Progenitor cell of endocrine pancreas (in vitro differentiated cells): ENCODE measurements around the gene CREBL2. TPM values are rescaled to one million over a fixed set of nuclear protein-coding genes. Genes with fewer than 3 reads are reported as not detected.
A peak's percentile ranks its signal among the peaks of the same experiment; 100 is the strongest.
"Not testable (repeated sequence)": the region's sequence is repeated elsewhere in the genome, so short reads cannot be mapped to it uniquely, and the experiment has no call there.

Experiments
- DNase-seq: peaks from one replicate; pipeline ENCODE4 v3.0.0; 2021; ENCODE audit warnings: low spot score; ENCODE audit not compliant: unreplicated experiment
- H3K27ac Mint-ChIP-seq: 2 replicates; pipeline ENCODE4 v1.8.0; 2021; ENCODE audit warnings: mild to moderate bottlenecking, moderate library complexity, mixed read lengths
- H3K27me3 Mint-ChIP-seq: 2 replicates; pipeline ENCODE4 v1.8.0; 2021; ENCODE audit warnings: mixed read lengths
- H3K36me3 Mint-ChIP-seq: 2 replicates; pipeline ENCODE4 v1.8.0; 2022; ENCODE audit warnings: mixed read lengths; ENCODE audit not compliant: insufficient read depth
- H3K4me1 Mint-ChIP-seq: 2 replicates; pipeline ENCODE4 v1.8.0; 2021; ENCODE audit warnings: low read depth, mixed read lengths
- H3K4me3 Mint-ChIP-seq: 2 replicates; pipeline ENCODE4 v1.8.0; 2021; ENCODE audit warnings: low read depth, mild to moderate bottlenecking, moderate library complexity, mixed read lengths
- H3K9me3 Mint-ChIP-seq: 2 replicates; pipeline ENCODE4 v1.8.0; 2021; ENCODE audit warnings: low read depth, mixed read lengths
- total RNA-seq: library from RNA; stranded (reverse); gene quantifications from 2 replicates; pipeline ENCODE4 v1.2.1, GENCODE V29; 2021
- TF ChIP-seq, protein P1 (sequence below): fragments of 200-600 bp; sonication (generic); IDR thresholded peaks from one replicate; pipeline ENCODE4 v1.5.0; 2021; ENCODE audit warnings: antibody characterized with exemption, mild to moderate bottlenecking; ENCODE audit not compliant: unreplicated experiment

Gene CREBL2
- total RNA-seq, 1 donor from 2014 or later = 18.5 TPM

DNA sequence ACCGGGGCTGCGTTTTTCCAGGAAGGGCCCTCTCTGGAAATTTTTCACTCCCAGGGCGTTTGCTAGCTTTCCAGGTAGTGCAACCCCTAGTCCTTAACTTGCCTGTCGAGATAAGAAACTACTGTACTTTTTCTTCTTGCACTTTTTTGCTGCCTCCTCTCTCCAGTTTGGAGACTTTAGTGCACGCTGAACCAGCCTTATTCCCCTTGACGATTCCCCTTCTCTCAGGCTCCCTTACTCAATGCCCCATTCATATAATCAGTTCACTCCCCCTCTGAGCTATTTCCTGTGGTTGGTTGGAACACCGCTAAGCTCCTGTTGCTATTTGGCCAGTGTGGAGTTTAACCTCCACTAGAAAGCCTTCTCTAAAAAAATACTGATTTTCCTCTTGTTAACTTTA, 682 bp downstream of the CREBL2 start:
- no peak for DNase-seq
- peak overlapping the region; percentile 97 for H3K27ac Mint-ChIP-seq
- peaks cover 5% of the 10 kb centered on the region for H3K36me3 Mint-ChIP-seq
- TF ChIP-seq, protein P1, sequence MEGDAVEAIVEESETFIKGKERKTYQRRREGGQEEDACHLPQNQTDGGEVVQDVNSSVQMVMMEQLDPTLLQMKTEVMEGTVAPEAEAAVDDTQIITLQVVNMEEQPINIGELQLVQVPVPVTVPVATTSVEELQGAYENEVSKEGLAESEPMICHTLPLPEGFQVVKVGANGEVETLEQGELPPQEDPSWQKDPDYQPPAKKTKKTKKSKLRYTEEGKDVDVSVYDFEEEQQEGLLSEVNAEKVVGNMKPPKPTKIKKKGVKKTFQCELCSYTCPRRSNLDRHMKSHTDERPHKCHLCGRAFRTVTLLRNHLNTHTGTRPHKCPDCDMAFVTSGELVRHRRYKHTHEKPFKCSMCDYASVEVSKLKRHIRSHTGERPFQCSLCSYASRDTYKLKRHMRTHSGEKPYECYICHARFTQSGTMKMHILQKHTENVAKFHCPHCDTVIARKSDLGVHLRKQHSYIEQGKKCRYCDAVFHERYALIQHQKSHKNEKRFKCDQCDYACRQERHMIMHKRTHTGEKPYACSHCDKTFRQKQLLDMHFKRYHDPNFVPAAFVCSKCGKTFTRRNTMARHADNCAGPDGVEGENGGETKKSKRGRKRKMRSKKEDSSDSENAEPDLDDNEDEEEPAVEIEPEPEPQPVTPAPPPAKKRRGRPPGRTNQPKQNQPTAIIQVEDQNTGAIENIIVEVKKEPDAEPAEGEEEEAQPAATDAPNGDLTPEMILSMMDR = no peak
- H3K27me3 Mint-ChIP-seq = no peaks in the 10 kb centered on the region
- peaks cover 26% of the 10 kb centered on the region for H3K4me1 Mint-ChIP-seq
- peak overlapping the region; percentile 92 for H3K4me3 Mint-ChIP-seq
- H3K9me3 Mint-ChIP-seq = no peaks in the 10 kb centered on the region

DNA sequence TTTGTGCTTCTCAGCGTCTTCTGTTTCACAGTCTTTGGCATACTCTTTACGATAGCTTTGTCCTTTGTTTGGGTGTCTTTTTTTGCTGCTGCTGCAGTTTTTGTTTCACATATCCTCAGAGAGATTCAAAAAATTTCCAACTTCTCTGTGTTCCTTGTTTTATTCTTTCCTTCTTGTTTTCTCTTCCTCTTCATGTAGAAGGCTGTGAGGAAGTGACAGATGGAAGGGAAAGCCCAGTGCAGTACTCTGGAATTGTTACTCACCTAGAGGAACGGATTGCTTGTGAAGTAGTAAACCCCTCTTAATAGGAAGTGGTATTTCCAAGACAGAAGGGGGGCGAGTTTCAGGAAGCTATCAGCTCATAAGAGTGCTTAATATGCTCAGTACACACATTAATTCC, 1.7 kb downstream of the CREBL2 start:
- no peaks in the 10 kb centered on the region for H3K27me3 Mint-ChIP-seq
- DNase-seq = no peak
- no peaks in the 10 kb centered on the region for H3K9me3 Mint-ChIP-seq
- peaks cover 31% of the 10 kb centered on the region for H3K4me1 Mint-ChIP-seq
- peak overlapping the region; percentile 92 for H3K4me3 Mint-ChIP-seq
- H3K36me3 Mint-ChIP-seq = peaks cover 7% of the 10 kb centered on the region
- TF ChIP-seq, protein P1 = no peak
- peak overlapping the region; percentile 73 for H3K27ac Mint-ChIP-seq

DNA sequence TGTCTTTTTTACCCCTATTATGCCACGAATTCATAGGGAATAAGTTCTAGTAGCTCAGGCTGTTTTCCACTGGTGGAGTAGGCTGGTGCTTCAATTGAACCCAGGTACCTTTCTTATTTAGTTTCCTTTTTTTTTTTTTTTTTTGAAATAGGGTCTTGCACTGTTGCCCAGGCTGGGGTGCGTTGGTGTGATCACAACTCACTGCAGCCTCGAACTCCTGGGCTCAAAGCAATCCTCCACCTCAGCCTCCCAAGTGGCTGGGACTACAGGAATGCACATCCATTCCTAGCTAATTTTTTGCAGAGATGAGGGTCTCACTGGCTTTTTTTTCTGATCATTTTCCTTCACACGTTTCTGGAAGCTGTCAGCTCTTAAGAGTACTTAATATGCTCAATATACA, 2.7 kb downstream of the CREBL2 start:
- DNase-seq = no peak
- H3K36me3 Mint-ChIP-seq = peaks cover 9% of the 10 kb centered on the region
- no peaks in the 10 kb centered on the region for H3K9me3 Mint-ChIP-seq
- no peaks in the 10 kb centered on the region for H3K27me3 Mint-ChIP-seq
- no peak overlapping the region for H3K4me3 Mint-ChIP-seq
- TF ChIP-seq, protein P1 = no peak
- no peak overlapping the region for H3K27ac Mint-ChIP-seq
- peaks cover 31% of the 10 kb centered on the region for H3K4me1 Mint-ChIP-seq

DNA sequence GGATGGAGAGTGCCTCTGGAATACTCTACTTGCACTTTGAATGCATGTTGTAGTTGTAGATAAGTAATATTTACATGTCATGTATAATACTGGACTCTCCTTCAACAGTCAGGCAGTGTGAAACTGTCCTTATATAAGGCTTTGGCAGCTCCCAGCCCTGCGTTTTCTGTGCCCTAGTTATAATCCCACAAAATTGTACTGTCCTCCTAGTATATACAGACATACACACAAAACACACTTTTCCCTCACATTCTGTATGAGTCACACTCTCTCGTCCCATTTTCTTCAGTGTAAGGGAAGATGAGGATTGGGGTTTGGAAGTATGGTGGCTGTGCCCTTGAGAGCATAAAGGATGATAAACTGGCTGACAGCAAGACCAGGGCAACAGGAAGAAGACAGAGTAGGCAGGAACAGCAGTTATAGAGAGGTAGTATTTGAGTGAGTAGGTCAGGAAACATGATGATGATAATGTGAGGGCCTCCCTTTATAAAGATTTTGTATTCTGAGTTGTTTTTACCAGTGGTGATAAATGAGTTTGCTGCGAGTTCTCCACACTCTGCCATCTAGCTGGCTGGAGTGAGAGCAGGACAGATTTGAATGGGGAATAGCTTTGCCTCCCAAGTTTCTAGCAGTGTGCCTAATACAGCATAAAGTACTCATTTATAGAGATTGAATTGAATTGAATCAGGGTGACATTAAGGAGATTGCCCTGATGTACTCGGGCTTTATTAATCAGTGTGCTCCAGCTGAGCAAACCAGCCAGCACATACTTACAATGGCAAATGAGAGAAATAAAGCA, 5.0 kb downstream of the CREBL2 start:
- Mint-ChIP-seq H3K36me3 (peaks cover 21% of the 10 kb centered on the region), H3K4me3 (no peak overlapping the region), H3K27ac (peak overlapping the region; percentile 38), H3K27me3 (no peaks in the 10 kb centered on the region), H3K4me1 (peaks cover 25% of the 10 kb centered on the region), H3K9me3 (no peaks in the 10 kb centered on the region)
- TF ChIP-seq, protein P1 = no peak
- no peak for DNase-seq

DNA sequence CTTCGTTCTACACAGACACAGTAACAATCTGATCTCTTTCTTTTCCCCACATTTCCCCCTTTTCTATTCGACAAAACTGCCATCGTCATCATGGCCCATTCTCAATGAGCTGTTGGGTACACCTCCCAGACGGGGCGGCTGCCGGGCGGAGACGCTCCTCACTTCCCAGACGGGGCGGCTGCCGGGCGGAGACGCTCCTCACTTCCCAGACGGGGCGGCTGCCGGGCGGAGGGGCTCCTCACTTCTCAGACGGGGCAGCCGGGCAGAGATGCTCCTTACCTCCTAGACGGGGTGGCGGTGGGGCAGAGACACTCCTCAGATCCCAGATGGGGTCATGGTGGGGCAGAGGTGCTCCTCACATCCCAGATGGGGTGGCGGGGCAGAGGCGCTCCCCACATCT, 6.4 kb downstream of the CREBL2 start:
- not testable (repeated sequence) for H3K9me3 Mint-ChIP-seq, H3K27ac Mint-ChIP-seq, H3K4me3 Mint-ChIP-seq, DNase-seq, H3K27me3 Mint-ChIP-seq
- Mint-ChIP-seq H3K4me1 (peaks cover 20% of the 10 kb centered on the region), H3K36me3 (peaks cover 24% of the 10 kb centered on the region)
